Lower leg skin (tissue), 3 donors: Measurements from ENCODE around the gene EGFL7.

Experiments used
- CTCF ChIP-seq, 3 donors: fragments of 450-650 bp; IDR thresholded peaks; one replicate each; pipeline ENCODE4 v1.5.1; 2016; ENCODE audit warnings: antibody characterized with exemption in 3 of 3, mild to moderate bottlenecking in 3 of 3, moderate library complexity in 2 of 3
- POLR2A ChIP-seq, 2 donors: fragments of 450-650 bp; IDR thresholded peaks; one replicate each; pipeline ENCODE4 v1.6.1; 2016 to 2017; ENCODE audit warnings: antibody characterized with exemption in 2 of 2, mild to moderate bottlenecking in 1 of 2, moderate library complexity in 1 of 2

- TF ChIP-seq CTCF (IDR thresholded peaks at IDR 0.05) (no peak), POLR2A (IDR thresholded peaks at IDR 0.05) (no peak)
Observed at GRCh38 chr9:136656183-136656738, 6.5 kb upstream of the EGFL7 start.
